GM10248 (cell line): ENCODE data around the gene CDX1.

Experiments used
- CTCF ChIA-PET: fragments of 300-600 bp; sonication (Branson Sonifier 250); formaldehyde crosslinking; extraction: SDS; loops from one replicate; lab custom pipeline; 2021; ENCODE audit warnings: antibody characterized with exemption; lab: Yijun Ruan, JAX
- POLR2A ChIA-PET: fragments of 350-650 bp; sonication (Branson Sonifier 250); formaldehyde crosslinking; extraction: SDS; loops from one replicate; lab custom pipeline; 2020; ENCODE audit warnings: antibody characterized with exemption; lab: Yijun Ruan, JAX
- DNase-seq: peaks from one replicate; pipeline ENCODE4 v3.0.0; 2012; ENCODE audit errors: extremely low spot score
- TF ChIP-seq, protein P1 (sequence below): IDR thresholded peaks from 2 replicates; pipeline ENCODE4 v1.5.1; 2012; ENCODE audit warnings: mild to moderate bottlenecking, low read depth; ENCODE audit errors: extremely low read depth, missing control alignments, control extremely low read depth

The CDX1 gene

GRCh38 chr5:150188146-150188842 lies 21.7 kb downstream of the CDX1 start:
- no peak for DNase-seq
- TF ChIP-seq, protein P1, sequence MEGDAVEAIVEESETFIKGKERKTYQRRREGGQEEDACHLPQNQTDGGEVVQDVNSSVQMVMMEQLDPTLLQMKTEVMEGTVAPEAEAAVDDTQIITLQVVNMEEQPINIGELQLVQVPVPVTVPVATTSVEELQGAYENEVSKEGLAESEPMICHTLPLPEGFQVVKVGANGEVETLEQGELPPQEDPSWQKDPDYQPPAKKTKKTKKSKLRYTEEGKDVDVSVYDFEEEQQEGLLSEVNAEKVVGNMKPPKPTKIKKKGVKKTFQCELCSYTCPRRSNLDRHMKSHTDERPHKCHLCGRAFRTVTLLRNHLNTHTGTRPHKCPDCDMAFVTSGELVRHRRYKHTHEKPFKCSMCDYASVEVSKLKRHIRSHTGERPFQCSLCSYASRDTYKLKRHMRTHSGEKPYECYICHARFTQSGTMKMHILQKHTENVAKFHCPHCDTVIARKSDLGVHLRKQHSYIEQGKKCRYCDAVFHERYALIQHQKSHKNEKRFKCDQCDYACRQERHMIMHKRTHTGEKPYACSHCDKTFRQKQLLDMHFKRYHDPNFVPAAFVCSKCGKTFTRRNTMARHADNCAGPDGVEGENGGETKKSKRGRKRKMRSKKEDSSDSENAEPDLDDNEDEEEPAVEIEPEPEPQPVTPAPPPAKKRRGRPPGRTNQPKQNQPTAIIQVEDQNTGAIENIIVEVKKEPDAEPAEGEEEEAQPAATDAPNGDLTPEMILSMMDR, result no peak
- POLR2A ChIA-PET, result no interaction called here
- CTCF ChIA-PET, result interaction anchor here (0.8 to 1.6 kb wide), 3 partner anchors 9 to 30 kb away, joined by 4 read pairs; no protein-coding TSS in a partner anchor

DNA sequence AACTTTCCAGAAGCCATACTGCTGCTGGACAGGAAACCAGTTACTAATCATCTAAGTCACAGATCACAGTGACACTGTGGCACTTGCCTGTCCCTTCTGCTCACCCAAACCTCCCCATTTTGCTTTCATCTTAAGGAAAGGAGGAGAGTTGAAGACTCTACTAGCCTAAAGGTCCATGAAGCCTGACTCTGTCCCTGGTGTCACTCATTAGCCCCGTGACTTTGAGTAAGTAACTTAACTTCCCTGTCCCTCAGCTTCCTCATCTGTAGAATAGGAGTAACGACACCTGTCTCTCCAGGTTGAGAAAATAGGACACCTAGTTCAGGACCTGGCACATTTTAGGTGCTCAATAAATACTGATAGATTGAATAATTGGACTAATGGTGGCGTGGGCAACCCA lies 22.7 kb downstream of the CDX1 start:
- ChIA-PET POLR2A (no interaction called here), CTCF (interaction anchor here (0.8 kb wide), 1 partner anchor 13 kb away, joined by 4 read pairs; no protein-coding TSS in a partner anchor)
- DNase-seq, result no peak
- TF ChIP-seq, protein P1, result no peak

GRCh38 chr5:150189728-150190502 lies 23.3 kb downstream of the CDX1 start, which contains the start of gene SLC6A7:
SLC6A7 (plus strand) TSS chr5:150190062; CDS start chr5:150190328, 266 bp downstream.
- TF ChIP-seq, protein P1, result no peak
- ChIA-PET POLR2A (no interaction called here), CTCF (interaction anchor here (0.7 kb wide), 1 partner anchor 12 kb away, joined by 3 read pairs; no protein-coding TSS in a partner anchor)
- DNase-seq, result no peak

- CTCF ChIA-PET, result interaction anchor here (0.7 kb wide), 1 partner anchor 11 kb away, joined by 3 read pairs; no protein-coding TSS in a partner anchor
- no peak for DNase-seq
- POLR2A ChIA-PET, result no interaction called here
- TF ChIP-seq, protein P1, result no peak
Observed at GRCh38 chr5:150190503-150190979, 24.0 kb downstream of the CDX1 start.

DNA sequence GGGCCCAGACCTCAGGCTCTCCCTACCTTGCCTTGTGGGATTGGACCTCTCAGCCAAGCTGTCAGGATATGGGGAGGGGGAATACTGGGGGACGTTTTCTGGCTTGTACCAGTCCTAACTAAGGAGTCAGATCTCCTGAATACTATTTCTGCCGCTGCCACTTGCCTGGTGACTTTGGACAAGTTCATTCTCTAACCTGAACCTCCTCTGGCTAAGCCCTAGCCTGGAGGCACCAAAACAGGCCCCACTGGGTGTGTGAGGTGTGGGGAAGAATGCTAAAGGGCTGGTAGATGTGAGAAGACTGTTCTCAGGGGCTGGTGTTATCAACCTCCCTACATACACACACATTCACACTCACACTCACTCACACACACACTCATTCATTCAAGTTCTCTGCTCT lies 24.4 kb downstream of the CDX1 start:
- TF ChIP-seq, protein P1, result no peak
- POLR2A ChIA-PET, result no interaction called here
- DNase-seq, result no peak
- CTCF ChIA-PET, result no interaction called here

DNA sequence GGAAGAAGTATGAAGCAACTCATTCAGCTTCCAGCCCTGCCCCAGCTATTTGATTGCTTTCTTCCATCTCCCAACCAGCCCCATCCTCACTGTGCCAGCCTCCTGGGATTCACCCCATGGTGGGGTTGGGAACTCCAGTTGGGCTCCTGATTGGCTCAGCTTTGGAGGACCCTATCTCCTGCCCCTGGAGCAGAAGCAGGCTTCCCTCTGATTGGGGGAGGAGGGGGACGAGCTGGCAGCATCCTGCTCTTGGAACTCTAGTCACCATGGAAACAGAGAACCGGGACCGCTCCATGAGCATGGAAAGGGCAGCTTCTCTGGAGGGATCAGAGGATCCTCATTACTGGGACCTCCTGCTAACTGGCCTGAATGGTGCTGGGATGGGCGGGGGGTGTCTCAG lies 25.9 kb downstream of the CDX1 start:
- ChIA-PET CTCF (interaction anchor here (1.0 to 2.3 kb wide), 3 partner anchors 14 to 80 kb away, joined by 3 to 6 read pairs (median 5); no protein-coding TSS in a partner anchor), POLR2A (no interaction called here)
- TF ChIP-seq, protein P1, result no peak
- DNase-seq, result no peak
